Measurements from ENCODE around the gene RGS16.

The RGS16 gene

DNA sequence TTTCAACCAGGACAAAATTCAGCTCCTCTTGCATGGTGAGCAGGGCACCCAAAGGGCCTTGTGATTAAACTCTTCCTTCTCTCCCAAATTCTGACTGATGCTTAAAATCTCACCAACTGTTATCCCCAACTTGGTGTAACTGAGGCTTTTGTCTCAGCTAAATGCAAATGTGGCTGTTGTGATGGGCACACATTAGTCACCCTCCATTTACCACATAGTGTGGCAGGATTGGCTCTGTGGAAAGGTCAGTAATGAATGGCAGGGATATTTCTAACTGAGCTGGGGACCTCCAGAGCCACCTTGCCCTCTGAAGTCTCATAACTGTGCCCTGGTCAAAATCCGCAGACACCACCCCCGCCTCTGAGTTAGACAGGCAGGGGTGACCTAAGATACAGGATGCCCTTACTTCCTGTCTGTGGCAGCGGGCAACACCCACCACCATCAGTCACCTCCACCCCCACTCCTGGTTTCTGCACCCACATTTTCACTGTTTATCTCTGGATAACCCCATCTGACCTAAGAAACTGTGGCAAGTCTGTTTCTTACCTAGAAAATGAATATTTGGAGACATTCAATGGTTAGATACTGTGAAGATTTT lies 25.4 kb upstream of the RGS16 start:
- peak; percentile 81 for DNase-seq
- peak; percentile 96 for ATAC-seq

DNA sequence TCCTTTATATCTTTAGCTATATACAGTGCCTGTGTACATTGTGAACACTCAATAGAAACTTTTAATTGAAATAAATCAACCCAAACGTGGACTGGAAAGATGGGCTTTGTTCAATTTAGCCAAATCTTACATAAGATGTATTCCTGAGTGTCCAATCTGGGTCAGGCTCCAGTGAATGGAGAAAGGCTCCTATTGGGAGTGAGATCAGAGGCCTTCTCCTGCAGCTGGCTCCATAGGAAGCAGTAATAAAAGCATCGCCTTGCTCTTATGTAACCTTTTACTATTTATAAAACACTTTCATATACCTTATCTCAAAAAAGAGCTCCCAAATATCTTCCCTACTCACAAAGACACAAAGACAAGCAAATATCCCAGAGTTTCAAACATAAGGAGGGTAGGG lies 24.9 kb upstream of the RGS16 start:
- DNase-seq (no peak), ATAC-seq (no peak)

DNA sequence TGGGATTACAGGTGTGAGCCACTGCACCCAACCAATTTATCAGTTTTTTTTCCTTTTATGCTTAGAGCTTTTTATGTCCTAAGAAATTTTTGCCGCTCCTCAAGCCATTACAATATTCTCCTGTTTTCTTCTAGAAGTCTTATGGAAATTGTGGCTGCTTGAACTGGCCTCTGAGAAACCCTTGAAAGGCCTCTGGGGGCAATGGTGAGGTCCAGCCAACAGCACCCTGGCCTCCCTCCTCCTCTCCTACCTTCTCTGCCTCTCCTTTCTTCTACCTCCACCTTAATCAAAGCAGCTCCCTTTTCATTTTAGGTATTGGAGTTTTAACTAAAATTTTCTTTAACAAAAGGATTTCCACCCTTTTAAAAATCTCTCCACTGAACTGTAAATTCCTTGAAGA lies 24.5 kb upstream of the RGS16 start:
- no peak for DNase-seq
- ATAC-seq = no peak

DNA sequence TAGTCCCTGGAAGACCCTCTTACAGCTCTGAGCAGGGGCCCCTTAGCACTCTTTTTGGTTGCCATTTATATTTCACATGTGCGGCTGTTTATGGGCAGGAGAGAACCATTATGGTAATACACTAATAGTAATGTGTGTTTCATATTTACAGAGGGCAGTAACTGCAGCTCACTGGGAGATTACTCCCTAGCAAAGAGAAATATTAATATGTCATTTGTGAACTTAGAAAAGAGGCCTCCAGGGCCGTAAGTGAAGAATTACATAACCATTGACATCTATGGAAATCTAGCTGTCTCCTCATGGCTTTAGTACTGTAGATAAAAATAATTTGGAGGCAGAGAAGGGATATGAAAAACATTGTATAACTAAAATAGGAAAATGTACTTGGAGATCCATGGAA lies 23.4 kb upstream of the RGS16 start:
- ATAC-seq (no peak), DNase-seq (no peak)

DNA sequence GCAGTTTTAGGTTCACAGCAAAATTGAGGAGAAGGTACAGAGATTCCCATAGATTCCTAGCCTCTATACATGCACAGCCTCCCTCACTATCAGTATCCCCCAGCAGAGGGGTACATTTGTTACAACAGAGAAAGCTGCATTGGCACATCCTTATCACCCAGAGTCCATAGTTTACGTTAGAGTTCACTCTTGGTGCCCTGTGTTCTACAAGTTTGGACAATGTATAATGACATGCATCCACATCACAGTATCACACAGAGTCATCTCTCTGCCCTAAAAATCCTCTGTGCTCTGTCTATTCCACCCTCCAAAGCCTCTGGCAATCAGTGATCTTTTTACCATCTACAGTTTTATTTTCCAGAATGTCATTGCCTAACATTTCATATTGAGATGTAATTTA lies 22.3 kb upstream of the RGS16 start:
- ATAC-seq (no peak), DNase-seq (no peak)

DNA sequence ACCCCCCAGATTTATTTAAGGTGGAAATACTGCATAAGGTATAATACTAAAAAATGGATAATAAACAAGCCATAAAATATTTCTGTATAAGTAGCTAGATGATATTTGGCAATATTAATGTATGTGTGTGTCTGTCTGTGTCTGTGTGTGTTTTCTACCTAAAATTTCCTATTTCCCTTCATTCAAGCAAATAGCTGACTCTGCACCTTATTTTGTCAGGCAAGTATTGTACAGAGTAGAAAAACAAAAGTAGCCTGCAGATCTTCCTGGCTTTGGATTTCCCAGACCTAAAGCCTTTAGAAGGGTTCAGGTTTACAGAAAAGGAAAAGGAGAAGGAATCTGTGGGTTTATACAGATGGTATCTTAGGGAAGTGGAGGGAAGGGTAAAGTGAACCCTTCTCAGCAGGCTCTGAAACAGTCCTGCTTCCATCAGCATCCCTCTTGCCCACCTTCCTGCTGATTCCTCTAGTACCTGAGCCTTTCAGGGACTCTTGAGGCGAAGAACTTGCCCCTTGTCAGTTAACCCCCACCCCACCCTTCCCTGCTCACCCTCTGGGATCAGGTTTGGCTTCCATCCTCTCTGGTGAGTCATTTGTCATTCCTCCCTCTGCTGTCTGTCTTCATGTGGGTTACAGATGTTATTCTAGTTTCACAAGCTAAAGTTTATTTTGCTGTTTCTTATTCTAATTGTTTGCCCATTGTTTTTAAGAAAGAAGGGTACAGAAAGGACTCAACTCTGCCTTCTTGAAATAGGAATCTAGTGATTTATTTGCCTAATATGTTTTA lies 21.7 kb upstream of the RGS16 start:
- DNase-seq = no peak
- ATAC-seq = no peak

DNA sequence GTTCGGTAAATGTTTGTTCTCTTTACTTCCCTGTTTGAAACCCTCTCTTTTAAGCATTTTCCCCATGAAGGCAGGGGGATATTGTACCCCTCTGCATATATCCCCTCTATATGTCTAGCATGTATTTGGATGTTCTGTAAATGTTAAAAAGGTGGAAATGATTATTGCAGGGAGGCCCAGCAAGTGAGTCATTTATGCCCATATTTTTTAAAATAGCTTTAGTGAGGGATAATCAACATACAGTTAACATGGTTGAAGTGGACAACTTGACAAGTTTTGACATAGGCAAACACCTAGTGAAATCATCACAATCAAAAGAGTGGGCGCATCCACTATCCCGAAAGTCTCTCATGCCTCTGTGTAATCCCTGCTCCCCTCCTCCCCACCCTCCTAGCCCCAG lies 20.8 kb upstream of the RGS16 start:
- DNase-seq (no peak), ATAC-seq (no peak)

DNA sequence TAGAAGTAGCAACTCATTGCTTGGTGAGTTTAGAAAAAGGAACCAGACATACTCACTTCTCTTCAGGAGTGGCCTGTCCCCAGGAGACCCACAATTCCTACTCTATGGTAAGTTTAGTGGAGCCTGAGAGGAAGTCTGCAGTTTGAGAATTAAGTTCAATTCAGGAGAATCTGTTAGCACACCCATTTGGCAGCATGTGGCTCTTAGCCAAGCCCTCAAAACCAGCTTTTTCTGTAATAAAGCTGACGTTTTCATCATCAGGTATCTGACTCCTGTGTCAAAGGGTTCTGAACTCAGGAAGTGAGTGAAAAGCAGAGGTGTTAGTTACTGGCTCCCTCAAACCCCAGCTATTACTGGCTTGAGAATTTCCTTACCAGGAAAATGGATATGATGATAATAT lies 20.4 kb upstream of the RGS16 start:
- DNase-seq (no peak), ATAC-seq (no peak)

DNA sequence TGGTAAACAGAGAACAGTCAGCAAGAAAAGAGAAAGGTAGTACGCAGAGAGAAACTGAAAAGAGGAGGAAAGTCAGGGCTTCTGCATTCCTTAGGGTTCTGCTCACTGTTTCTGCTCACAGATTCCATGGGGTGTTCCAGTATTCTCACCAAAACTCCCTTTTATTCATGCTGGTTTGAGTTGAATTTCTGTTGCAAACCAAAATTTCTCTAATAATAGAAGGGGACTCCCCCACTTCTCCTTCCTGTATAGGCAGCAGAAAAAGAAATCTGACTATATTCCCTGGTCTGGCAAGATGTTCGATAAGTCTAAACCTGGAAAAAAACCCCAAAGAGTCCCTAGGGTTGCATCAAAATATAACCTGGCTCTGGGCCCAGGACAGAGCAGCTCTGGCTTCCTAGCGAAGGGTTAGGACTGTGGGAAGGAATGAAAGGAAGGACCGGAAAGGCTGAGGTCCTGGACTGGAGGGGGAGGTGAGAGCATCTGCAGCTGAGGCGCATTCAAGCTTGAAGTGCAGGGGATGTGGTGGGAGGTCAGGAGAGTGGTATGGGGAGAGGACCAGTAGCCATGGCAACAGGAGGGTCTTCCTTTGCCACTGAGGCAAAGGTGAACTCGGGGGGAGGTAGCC lies 18.8 kb upstream of the RGS16 start:
- DNase-seq = no peak
- no peak for ATAC-seq

DNA sequence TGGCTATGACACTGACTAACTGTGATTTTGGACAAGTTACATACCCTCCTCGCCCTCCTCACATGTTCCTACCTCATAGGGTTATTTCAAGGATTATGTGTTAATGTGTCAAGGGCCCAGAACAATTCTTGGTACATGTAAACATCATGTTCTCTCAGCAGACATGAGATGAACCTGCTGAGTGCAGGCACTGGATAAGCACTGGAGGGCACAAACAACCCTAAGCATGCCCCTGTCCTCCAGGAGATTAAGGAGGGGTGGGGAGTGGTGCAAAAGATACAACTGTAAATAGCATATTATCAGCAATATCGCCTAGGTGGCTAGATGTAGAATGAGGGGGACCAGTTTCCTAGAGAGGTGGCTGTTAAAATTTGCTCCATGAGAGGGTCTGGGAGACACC lies 17.7 kb upstream of the RGS16 start:
- ATAC-seq (no peak), DNase-seq (no peak)

DNA sequence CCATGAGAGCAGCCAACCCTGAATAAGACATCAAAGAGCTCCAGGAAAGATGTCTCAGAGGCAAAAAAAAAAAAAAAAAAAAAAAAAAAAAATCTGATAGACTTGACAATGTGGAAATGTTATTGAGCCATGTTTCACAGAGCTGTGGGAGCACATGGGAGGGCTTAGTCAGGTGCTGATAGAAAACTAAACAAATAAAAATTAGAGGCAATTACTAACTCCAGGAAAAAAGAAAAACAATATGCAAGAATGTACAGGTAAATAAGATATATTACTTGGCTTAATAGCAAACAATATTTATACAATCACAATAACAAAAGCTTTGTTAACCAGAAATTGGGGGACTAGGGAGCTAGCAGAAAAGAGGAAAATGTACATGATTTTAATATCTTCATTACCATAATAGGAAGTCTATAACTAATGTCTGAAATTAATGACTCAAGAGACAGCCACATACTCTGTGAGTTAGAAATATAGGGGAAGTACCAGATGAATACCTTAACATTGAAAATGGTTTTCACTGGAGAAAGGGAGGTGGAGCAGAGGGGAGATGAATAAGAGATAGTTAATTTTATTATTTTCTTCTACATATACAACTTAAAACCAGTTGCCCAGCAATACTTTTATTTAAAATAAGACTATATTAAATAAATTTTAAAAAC lies 16.9 kb upstream of the RGS16 start:
- ATAC-seq (peak; percentile 65), DNase-seq (no peak)

DNA sequence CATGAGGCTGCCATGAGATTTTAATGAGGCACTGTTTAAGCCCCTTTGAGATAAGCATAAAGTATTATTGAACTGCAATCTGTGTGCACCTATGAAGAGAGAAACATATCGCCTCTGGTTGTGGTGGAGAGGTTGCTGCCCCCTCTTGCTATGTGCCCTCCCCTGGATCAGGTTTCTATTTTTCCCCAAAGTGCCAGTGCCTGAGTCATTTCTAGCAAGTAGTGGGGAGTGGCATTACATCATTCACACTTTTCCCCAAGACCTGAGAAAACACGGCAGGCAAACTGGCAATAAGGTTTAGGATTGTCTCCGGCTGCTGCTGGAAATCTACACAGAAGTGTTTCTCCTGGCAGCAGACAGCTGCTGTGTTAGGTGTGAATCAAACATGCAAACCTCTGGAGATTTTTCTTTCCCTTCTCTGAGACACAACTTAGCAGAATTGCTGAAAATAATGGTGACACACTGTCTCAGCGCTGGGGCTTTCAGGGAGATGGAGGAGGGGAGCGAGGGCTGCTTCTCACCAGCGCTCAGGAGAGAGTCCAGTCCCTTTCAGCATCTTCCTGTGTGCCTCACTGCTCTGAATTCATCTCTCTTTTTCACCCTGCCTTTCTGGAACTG lies 13.7 kb upstream of the RGS16 start:
- DNase-seq (peak; percentile 37), ATAC-seq (no peak)

DNA sequence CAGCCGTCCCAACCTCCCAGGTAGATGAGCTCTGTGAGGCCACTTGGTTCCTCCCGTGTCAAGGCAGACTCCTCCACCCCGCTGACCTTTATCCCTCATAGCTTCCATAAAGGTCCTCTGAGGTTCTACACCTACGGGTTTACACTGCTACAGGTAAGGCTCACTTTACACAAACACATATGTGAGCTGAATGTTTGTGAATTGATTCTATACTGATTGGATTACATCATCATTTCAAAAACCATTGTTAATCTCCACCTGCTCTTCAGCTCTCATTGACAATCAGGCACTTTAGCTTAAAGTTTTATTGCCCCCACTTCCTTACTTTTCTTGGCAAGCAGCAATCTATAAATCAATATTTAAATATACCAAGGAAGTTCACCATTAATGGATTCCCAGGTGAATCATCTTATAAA lies 12.8 kb upstream of the RGS16 start:
- ATAC-seq = no peak

DNA sequence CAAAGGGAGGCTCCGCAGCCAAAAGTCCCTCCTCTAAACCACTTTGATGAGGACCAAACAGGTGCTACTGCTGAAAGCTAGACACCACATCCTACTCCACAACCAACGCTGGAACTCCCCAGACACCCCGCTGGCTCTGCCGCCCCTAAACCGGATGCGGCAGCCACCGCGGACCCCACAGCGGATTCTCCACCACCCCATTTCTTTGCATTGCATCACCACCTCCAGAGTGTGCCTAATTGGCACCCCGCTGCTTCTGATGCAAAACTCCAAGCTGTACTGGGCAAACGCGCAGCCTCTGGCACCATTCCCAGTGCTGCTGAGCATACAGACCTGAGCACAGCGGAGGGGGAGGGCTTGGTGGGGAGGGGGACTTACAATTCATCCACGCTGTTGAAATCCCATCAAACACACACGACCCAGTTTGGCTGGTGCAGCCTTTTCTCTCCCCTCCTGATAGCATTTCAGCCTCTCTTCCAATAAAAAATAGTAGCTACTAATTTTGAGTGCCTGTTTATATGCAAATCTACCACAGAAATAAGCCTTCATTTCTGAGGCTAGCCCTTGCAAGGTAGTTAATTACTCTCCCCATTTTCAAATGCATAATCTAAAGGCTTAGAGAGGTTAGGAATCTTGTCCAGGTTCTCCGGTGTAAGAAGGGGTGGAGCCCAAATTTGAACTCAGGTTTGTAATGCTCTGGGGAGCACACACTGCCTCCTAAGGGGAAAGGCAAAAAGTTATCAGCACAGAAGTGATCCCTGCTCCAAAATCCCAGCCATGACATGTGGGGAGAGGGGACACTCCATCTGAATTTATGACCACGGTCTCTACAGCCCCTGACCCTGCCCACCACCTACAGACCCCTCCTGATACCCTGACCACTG lies 12.2 kb upstream of the RGS16 start:
- ATAC-seq = peak; percentile 86
- DNase-seq = peak; percentile 87

More for the DNA sequence above, 12.8 kb upstream of the RGS16 start:
- no peak for DNase-seq

DNA sequence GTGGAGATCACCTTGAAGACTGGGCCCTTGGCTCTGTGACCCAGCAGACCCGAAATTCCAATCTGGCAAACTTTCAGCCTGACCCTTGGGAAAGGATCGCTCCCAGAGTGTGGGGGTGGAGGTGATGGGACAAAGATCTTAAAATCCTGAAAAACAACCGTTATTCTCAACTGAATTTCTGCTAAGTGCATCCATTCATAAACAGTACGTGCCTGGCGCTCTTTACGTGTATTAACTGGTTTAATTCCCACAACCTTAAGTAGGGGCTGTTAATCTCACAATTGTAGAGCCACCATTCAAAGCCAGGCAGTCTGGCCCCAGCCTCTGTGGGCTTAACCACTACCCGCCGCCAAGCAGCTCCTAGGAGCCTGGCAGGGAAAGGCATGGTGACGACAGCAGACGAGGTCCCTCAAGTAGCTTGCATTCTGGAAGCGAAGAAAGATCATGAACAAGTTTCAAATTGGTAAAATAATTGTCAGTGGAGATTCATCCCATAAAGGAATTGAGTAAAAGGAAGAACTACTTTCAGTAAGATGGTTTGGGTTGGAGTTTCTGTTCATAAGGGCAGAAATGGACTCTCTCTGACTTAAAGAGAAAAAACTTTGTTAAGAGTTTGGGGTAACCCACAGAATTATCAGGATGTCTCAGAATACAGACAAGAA lies 11.4 kb upstream of the RGS16 start:
- peak; percentile 59 for ATAC-seq
- DNase-seq = peak; percentile 68

DNA sequence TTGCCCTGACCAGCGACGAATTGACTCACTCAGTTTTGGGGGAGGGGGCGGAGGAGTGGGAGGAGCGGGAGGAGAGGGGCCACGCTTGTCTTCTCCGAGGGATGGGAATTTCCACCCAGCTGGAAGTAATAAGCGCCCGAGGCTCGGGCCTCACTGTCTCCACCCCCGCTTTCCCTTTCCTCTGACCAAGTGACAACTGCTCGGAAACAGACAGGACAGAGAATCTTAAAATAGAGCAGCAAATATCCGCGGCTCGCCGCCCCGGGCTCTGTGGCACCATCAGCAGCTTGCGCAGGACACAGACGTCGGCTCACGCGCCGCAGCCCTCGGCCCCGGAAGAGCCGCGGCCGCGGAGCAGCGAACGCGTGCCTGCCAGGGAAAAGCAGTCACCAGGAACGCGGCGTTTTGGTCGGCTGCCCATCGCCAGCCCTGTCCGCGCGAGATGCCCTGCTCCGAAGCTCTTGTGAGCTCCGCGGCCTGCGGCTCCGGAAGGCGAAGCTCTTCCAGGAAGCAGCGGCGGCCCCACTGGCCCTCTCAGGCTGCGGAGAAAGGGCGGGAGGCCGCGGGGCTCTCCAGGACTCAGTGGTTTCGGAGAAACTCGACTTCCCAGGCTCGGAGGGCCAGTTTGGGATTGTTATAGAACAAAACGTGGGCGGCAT lies 10.7 kb upstream of the RGS16 start:
- ATAC-seq (peak; percentile 47), DNase-seq (peak; percentile 81)

DNA sequence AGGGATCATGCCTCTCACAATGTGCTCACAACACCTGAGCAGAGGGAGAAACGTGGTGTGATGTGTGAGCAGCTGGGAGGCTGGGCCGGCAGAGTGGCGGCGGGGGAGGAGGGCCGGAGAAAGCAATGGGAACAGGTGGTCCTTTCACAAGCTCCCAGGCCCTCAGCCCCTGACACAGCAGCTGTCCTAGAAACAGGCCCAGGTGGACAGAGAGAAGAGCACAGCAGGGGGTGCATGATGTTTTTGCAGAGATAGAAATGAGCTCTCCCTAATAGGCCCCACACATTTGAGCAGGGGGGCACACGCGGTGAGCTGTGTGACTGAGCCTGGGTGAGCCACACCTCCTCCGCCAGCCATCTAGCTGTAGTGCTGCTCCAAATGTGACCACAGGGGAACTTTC lies 7.6 kb upstream of the RGS16 start:
- peak; percentile 9 for DNase-seq
- no peak for ATAC-seq

DNA sequence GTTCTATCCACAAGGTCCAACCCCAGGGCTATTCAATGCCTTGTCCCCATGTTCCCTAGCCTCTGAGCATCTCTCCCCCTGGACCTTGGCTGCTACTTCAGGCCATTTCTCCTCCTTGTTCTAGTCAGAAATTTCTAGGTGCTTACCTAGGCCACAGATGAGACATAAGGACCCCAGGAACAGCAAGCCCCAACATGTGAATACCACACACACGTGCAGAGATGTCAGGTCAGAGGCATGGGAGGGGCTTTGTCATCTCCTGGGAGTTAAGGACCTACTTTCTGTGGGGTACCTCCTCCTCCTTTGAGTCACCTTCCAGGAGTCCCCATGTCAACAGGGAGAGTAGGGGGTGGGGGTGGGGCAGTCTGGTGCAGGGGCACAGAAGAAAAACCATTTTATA lies 7.1 kb upstream of the RGS16 start:
- peak; percentile 12 for DNase-seq
- no peak for ATAC-seq

DNA sequence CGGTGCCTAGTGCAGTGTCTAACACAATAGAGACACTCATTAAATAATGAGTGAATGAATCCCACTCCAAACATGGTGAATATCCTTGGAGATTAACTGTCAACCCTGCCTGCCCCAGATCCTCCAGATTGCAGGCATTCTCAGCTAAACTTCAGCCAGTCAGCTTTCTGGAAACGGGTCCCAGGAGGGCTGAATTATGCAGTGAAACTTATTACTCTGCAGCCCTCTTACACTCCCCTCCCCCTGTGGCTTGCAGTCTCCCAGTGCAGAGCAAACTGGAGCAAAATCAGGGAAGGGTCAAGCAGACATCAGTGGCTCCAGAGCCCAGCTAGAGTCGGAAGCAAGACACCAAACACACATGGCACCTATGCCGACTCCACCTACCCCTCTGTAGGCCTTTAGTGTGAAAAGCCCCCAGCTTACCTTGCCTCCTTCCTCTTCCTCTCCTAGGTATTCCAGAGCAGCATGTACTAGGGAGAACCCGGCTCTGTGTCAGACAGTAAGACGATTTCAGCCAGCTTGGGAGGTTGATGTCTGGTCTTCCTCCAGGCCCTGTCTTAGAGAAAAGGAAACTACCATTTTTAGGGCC lies 6.5 kb upstream of the RGS16 start:
- ATAC-seq (no peak), DNase-seq (peak; percentile 3)
